HG03457 (cell line): ENCODE measurements around the gene STEAP1.

Experiments
- ATAC-seq: cut with Tn5 transposase; IDR thresholded peaks from one replicate; pipeline ENCODE4 v1.9.1; 2021; ENCODE audit warnings: moderate number of reproducible peaks; ENCODE audit not compliant: unreplicated experiment

The STEAP1 gene

DNA sequence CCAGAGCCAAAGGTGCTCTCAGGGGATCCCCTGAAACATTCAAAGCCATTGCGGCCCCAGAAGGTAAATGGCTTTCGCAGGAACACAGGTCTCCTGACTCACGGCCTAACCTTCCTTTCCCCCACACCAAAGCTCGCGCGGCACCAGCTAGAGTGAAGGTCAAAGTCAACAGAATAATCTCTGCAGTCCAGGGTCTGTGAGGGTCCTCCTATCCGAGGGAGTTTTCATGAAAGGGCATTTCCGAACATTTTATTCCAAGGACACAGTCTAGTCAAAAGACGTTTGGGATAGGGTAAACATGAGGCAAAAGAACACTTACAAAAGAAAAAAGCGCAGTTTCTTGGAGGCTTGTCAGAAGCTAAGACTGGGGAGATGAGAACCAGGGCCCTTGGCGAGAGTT, 56.7 kb downstream of the STEAP1 start:
- peak; percentile 16 for ATAC-seq

DNA sequence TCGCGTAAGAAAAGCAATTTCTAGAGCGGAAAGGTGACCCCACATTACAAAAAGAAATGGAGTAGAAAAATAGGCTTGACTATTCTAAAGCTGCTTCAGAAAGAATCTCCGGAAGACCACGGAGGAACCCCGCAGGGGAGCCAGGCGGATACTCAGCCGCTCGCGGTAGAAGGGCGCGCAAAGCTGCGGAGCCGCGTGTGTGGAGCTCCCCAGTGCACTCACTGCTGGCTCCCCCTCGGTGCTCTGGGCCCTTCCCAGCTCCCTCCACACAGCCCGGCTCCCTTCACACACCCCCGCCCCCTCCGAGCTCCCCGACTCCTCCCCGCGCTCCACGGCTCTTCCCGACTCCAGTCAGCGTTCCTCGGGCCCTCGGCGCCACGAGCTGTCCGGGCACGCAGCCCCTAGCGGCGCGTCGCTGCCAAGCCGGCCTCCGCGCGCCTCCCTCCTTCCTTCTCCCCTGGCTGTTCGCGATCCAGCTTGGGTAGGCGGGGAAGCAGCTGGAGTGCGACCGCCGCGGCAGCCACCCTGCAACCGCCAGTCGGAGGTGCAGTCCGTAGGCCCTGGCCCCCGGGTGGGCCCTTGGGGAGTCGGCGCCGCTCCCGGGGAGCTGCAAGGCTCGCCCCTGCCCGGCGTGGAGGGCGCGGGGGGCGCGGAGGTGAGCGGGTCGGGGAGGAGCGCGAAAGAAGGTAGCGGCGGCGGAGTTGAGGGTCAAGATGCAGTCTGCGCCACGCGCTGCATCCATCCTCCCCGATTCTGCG, 57.3 kb downstream of the STEAP1 start, which contains the start of gene STEAP2:
TSS of gene STEAP2 (plus strand) at position 350 of the 758 bp plus-strand sequence. CDS start 13,343 bp downstream, outside the sequence.
- ATAC-seq = peak; percentile 95

DNA sequence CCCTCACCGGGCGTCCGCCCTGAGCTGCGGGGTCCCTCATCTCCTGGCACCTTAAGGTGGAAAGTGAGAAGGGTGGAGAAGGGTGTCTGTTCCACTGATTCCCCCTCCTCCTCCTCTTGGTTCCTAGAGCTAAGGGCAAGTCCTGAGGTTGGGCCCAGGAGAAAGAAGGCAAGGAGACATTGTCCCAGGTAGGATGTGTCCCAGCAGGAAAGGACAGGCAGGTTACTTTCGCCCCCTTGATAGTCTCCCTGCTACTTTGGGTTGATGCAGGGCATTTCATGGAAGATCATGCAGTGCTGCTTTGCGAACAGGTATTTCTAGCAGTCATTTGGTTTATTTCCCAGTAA, 57.9 kb downstream of the STEAP1 start:
- no peak for ATAC-seq

DNA sequence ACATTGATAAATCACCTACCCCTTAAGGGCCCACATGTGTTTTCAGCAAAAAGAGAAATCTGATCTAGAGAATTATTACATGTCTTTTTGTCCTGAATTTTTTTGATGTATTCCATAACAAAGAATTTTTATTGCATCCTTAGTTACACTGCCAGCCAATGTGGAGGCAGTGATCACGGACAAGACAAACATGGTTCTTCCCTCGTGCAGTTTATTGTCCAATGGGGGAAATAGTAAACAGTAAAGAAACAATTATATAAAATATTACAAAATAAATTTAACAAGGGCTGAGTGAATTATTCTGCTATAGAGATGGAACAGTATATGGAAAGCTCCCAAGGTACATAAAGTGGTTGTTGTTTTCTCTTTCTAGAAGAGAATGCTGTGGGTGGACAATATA, 59.3 kb downstream of the STEAP1 start:
- no peak for ATAC-seq
